ENCODE measurements around the gene YBEY.

The YBEY gene

DNA sequence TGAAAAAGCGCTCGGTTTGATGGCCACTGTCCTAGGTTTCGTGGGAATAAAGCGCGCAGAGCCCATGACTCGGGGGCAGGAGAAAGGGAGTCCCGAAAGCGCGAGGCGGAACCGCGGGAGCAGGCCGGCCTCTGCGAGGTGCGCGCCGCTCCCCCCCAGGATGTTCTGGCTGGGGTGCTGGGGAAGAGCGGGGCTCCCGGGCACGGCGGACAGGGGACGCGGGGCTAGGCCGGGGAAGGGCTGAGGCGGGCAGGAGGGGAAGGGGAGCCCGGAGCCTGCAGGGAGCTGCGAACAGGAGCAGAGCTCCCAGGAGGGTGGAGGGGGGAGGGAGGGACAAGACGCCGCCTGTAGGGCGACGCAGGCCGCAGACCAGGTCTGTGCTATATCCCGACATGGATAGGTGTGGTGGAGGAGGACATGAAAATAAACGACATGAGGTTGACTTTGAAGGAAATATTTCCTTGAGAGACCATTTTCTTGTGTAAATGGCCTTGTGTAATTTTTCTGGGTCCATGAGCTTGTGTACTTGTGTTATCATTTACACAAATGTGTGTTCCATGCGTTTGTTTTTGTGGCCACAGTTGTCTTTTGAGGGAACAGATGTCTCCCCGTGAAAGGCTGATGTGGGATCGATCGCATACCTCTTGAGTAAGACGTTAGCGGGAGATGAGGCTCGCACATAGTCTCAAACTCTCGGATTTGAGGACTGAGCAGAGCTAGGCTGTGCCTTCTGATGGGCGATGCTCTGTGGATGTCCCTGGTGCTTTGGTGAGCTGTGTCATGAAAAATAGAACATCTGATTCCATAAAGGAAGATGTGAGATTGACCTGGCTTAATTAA lies 39.2 kb downstream of the YBEY start (continued):
- TF ChIP-seq ZNF132 (tag by site-specific recombination; IDR thresholded peaks at IDR 0.05; ENCODE audit: borderline replicate concordance) (no peak), ZNF785 (tag by site-specific recombination; IDR thresholded peaks at IDR 0.05) (no peak), ZNF324 (tag by site-specific recombination; IDR thresholded peaks at IDR 0.05) (0 out of 2 replicates have a peak, but pooled peaks have one; percentile 20), ZNF175 (tag by site-specific recombination; IDR thresholded peaks at IDR 0.05) (no peak), ZNF626 (tag by site-specific recombination; IDR thresholded peaks at IDR 0.05) (no peak), ZNF660 (tag by site-specific recombination; IDR thresholded peaks at IDR 0.05) (no peak), MZF1 (tag by site-specific recombination; IDR thresholded peaks at IDR 0.05; ENCODE audit: borderline replicate concordance) (no peak), GLIS2 (tag by site-specific recombination; IDR thresholded peaks at IDR 0.05) (no peak), ZNF623 (tag by site-specific recombination; IDR thresholded peaks at IDR 0.05) (no peak), ZNF664 (tag by site-specific recombination; IDR thresholded peaks at IDR 0.05) (no peak), ZBTB21 (tag by site-specific recombination; IDR thresholded peaks at IDR 0.05) (no peak), ZBTB20 (tag by site-specific recombination; IDR thresholded peaks at IDR 0.05) (peak; percentile 89), ZNF341 (tag by site-specific recombination; IDR thresholded peaks at IDR 0.05; ENCODE audit: low read depth) (peak; percentile 88), WT1 (tag by site-specific recombination; IDR thresholded peaks at IDR 0.05) (0 out of 2 replicates have a peak, but pooled peaks have one; percentile 35), HOXD13 (CRISPR knock-in tag; IDR thresholded peaks at IDR 0.05; ENCODE audit: borderline replicate concordance) (no peak), SP2 (tag by site-specific recombination; IDR thresholded peaks at IDR 0.05) (peak; percentile 53), ZNF529 (tag by site-specific recombination; IDR thresholded peaks at IDR 0.05; ENCODE audit: insufficient replicate concordance) (no peak), ZBTB1 (tag by site-specific recombination; IDR thresholded peaks at IDR 0.05) (no peak), ZNF214 (tag by site-specific recombination; IDR thresholded peaks at IDR 0.05; ENCODE audit: borderline replicate concordance) (no peak)
- TF ChIP-seq, protein P1, sequence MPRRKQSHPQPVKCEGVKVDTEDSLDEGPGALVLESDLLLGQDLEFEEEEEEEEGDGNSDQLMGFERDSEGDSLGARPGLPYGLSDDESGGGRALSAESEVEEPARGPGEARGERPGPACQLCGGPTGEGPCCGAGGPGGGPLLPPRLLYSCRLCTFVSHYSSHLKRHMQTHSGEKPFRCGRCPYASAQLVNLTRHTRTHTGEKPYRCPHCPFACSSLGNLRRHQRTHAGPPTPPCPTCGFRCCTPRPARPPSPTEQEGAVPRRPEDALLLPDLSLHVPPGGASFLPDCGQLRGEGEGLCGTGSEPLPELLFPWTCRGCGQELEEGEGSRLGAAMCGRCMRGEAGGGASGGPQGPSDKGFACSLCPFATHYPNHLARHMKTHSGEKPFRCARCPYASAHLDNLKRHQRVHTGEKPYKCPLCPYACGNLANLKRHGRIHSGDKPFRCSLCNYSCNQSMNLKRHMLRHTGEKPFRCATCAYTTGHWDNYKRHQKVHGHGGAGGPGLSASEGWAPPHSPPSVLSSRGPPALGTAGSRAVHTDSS (tag by site-specific recombination; IDR thresholded peaks at IDR 0.05), result no peak
- TF ChIP-seq, protein P2, sequence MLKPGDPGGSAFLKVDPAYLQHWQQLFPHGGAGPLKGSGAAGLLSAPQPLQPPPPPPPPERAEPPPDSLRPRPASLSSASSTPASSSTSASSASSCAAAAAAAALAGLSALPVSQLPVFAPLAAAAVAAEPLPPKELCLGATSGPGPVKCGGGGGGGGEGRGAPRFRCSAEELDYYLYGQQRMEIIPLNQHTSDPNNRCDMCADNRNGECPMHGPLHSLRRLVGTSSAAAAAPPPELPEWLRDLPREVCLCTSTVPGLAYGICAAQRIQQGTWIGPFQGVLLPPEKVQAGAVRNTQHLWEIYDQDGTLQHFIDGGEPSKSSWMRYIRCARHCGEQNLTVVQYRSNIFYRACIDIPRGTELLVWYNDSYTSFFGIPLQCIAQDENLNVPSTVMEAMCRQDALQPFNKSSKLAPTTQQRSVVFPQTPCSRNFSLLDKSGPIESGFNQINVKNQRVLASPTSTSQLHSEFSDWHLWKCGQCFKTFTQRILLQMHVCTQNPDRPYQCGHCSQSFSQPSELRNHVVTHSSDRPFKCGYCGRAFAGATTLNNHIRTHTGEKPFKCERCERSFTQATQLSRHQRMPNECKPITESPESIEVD (tag by site-specific recombination; IDR thresholded peaks at IDR 0.05), result no peak
- TF ChIP-seq, protein P3, sequence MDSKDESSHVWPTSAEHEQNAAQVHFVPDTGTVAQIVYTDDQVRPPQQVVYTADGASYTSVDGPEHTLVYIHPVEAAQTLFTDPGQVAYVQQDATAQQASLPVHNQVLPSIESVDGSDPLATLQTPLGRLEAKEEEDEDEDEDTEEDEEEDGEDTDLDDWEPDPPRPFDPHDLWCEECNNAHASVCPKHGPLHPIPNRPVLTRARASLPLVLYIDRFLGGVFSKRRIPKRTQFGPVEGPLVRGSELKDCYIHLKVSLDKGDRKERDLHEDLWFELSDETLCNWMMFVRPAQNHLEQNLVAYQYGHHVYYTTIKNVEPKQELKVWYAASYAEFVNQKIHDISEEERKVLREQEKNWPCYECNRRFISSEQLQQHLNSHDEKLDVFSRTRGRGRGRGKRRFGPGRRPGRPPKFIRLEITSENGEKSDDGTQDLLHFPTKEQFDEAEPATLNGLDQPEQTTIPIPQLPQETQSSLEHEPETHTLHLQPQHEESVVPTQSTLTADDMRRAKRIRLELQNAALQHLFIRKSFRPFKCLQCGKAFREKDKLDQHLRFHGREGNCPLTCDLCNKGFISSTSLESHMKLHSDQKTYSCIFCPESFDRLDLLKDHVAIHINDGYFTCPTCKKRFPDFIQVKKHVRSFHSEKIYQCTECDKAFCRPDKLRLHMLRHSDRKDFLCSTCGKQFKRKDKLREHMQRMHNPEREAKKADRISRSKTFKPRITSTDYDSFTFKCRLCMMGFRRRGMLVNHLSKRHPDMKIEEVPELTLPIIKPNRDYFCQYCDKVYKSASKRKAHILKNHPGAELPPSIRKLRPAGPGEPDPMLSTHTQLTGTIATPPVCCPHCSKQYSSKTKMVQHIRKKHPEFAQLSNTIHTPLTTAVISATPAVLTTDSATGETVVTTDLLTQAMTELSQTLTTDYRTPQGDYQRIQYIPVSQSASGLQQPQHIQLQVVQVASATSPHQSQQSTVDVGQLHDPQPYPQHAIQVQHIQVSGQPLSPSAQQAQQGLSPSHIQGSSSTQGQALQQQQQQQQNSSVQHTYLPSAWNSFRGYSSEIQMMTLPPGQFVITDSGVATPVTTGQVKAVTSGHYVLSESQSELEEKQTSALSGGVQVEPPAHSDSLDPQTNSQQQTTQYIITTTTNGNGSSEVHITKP (tag by site-specific recombination; IDR thresholded peaks at IDR 0.05), result peak; percentile 81
- TF ChIP-seq, protein P4, sequence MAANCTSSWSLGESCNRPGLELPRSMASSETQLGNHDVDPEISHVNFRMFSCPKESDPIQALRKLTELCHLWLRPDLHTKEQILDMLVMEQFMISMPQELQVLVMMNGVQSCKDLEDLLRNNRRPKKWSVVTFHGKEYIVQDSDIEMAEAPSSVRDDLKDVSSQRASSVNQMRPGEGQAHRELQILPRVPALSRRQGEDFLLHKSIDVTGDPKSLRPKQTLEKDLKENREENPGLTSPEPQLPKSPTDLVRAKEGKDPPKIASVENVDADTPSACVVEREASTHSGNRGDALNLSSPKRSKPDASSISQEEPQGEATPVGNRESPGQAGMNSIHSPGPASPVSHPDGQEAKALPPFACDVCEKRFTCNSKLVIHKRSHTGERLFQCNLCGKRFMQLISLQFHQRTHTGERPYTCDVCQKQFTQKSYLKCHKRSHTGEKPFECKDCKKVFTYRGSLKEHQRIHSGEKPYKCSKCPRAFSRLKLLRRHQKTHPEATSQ (tag by site-specific recombination; IDR thresholded peaks at IDR 0.05), result no peak; the same call in 1 of the 2 replicates
- TF ChIP-seq, protein P5, sequence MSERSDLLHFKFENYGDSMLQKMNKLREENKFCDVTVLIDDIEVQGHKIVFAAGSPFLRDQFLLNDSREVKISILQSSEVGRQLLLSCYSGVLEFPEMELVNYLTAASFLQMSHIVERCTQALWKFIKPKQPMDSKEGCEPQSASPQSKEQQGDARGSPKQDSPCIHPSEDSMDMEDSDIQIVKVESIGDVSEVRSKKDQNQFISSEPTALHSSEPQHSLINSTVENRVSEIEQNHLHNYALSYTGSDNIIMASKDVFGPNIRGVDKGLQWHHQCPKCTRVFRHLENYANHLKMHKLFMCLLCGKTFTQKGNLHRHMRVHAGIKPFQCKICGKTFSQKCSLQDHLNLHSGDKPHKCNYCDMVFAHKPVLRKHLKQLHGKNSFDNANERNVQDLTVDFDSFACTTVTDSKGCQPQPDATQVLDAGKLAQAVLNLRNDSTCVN (tag by site-specific recombination; optimal IDR thresholded peaks at IDR 0.05), result peak; percentile 100
- TF ChIP-seq, protein P6, sequence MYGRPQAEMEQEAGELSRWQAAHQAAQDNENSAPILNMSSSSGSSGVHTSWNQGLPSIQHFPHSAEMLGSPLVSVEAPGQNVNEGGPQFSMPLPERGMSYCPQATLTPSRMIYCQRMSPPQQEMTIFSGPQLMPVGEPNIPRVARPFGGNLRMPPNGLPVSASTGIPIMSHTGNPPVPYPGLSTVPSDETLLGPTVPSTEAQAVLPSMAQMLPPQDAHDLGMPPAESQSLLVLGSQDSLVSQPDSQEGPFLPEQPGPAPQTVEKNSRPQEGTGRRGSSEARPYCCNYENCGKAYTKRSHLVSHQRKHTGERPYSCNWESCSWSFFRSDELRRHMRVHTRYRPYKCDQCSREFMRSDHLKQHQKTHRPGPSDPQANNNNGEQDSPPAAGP (tag by site-specific recombination; IDR thresholded peaks at IDR 0.05), result peak; percentile 52
- TF ChIP-seq, protein P7, sequence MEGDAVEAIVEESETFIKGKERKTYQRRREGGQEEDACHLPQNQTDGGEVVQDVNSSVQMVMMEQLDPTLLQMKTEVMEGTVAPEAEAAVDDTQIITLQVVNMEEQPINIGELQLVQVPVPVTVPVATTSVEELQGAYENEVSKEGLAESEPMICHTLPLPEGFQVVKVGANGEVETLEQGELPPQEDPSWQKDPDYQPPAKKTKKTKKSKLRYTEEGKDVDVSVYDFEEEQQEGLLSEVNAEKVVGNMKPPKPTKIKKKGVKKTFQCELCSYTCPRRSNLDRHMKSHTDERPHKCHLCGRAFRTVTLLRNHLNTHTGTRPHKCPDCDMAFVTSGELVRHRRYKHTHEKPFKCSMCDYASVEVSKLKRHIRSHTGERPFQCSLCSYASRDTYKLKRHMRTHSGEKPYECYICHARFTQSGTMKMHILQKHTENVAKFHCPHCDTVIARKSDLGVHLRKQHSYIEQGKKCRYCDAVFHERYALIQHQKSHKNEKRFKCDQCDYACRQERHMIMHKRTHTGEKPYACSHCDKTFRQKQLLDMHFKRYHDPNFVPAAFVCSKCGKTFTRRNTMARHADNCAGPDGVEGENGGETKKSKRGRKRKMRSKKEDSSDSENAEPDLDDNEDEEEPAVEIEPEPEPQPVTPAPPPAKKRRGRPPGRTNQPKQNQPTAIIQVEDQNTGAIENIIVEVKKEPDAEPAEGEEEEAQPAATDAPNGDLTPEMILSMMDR (tag by site-specific recombination; IDR thresholded peaks at IDR 0.05), result no peak; the same call in none of the 2 replicates
